Activated T-helper 9 cell treated with anti-CD3 and anti-CD28 coated beads, Interleukin-2, amount 50 U/mL, for 16 hours (primary cell): Measurements from ENCODE around the gene SEMA4B.
"Not testable (repeated sequence)": the region's sequence is repeated elsewhere in the genome, so short reads cannot be mapped to it uniquely, and the experiment has no call there.

Source experiments
- DNase-seq: peaks from one replicate; pipeline ENCODE4 v3.0.0-alpha.2; 2020; ENCODE audit warnings: low read depth

Gene SEMA4B

GRCh38 chr15:90261811-90262210 lies 60.7 kb downstream of the SEMA4B start:
- DNase-seq, result no peak

- DNase-seq, result no peak
These were observed 61.3 kb downstream of the SEMA4B start for GRCh38 chr15:90262426-90262825.

- peak; percentile 2 for DNase-seq
These were observed 63.5 kb downstream of the SEMA4B start for GRCh38 chr15:90264671-90265070.

GRCh38 chr15:90265271-90266060 lies 64.3 kb downstream of the SEMA4B start, which contains the start of gene NGRN:
Gene NGRN (plus strand): TSS chr15:90265672. CDS start chr15:90265713, 41 bp downstream.
- peak; percentile 87 for DNase-seq

- peak; percentile 20 for DNase-seq
These were observed 64.9 kb downstream of the SEMA4B start for GRCh38 chr15:90266061-90266431.

- DNase-seq, result peak; percentile 7
These were observed 65.4 kb downstream of the SEMA4B start for GRCh38 chr15:90266485-90266884.

GRCh38 chr15:90268415-90268814 lies 67.3 kb downstream of the SEMA4B start:
- no peak for DNase-seq

- DNase-seq, result no peak
These were observed 69.5 kb downstream of the SEMA4B start for GRCh38 chr15:90270502-90271150.

GRCh38 chr15:90271459-90272166 lies 70.5 kb downstream of the SEMA4B start:
- no peak for DNase-seq

GRCh38 chr15:90278467-90278866 lies 77.3 kb downstream of the SEMA4B start:
- not testable (repeated sequence) for DNase-seq
